GM19238 (cell line): ENCODE measurements around the gene AP2A2.
"Not testable (repeated sequence)": the region's sequence is repeated elsewhere in the genome, so short reads cannot be mapped to it uniquely, and the experiment has no call there.

Experiments
- DNase-seq: peaks from one replicate; pipeline ENCODE4 v3.0.0; 2011; ENCODE audit warnings: low spot score; ENCODE audit not compliant: insufficient read length

AP2A2 gene

DNA sequence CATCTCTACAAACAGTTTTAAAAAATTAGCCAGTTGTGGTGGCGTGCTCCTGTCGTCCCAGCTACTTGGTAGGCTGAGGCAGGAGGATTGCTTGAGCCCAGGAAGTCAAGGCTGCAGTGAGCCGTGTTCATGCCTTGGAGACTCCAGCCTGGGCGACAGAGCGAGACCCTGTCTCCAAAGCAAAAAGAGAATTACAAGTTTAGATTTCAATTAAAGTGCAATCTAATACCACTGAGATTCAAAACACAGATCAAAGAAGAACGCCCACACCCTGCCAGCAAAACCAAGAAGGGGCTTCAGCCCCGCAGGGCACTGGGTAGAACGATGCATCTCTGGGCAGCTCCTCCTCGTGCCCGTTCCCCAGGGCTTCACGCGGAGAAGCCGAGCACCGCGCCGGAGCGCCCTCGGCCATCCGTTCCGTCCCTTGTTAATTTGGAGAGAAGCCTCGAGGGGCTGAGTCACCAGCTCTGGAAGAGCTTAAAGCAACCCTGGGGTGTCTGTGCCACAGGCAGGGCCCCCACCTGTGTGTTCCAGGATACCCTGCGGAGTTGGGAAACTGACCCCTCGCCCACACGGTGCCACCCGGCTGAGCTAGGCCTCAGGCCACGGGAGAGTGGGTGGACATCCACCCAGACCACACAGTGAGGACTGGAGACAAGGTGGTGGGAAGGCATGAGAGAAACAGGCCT lies 47.0 kb downstream of the AP2A2 start:
- DNase-seq: no peak

DNA sequence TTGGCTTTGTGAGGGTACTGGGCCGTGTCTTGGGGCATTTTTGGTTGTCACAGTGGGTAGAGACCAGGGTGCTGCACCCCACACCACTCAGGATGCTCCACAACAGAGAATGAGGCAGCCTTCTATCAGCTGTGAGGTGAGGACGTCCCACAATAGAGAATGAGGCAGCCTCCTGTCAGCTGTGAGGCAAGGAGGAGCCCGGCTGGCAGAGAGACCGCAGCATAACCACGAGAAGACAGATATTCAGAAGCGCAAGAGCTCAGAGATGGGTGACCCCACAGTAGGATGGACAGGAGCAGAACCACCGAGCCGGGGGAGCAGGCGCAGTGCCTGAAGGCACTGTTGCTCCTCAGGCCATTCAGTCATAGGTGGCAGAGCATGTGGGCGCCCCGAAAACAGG lies 47.6 kb downstream of the AP2A2 start:
- no peak for DNase-seq

DNA sequence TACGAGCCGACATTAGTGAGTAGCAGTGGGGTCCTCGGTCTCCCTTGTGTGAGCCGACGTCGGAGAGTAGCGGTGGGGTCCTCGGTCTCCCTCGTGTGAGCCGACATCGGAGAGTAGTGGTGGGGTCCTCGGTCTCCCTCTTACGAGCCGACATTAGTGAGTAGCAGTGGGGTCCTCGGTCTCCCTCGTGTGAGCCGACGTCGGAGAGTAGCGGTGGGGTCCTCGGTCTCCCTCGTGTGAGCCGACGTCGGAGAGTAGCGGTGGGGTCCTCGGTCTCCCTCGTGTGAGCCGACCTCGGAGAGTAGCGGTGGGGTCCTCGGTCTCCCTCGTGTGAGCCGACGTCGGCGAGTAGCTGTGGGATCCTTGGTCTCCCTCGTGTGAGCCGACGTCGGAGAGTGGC lies 49.7 kb downstream of the AP2A2 start:
- not testable (repeated sequence) for DNase-seq

- DNase-seq: no peak
These were observed 50.2 kb downstream of the AP2A2 start for GRCh38 chr11:975827-976226.

GRCh38 chr11:976431-977160 lies 50.9 kb downstream of the AP2A2 start:
- DNase-seq: no peak

GRCh38 chr11:977830-978720 lies 52.4 kb downstream of the AP2A2 start:
- no peak for DNase-seq

DNA sequence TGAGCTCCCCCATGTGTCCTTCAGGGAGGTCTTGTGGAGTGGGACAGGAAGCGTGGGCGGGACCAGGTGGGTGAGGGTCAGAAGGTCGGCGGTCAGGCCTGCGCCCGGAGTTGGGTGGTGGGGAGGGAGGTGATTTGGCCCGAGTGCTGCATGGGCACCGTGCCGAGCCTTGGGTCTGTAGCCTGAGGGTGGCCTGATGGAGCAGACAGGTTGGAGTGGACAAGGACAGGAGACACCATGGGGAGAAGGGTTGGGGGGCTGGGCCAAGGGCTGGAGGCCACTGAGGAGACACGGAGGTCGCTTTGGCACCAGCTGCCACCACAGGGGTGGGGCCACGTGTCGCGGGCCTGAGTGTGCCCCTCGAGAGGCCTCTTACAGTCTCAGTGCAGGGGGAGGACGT lies 53.1 kb downstream of the AP2A2 start:
- no peak for DNase-seq

DNA sequence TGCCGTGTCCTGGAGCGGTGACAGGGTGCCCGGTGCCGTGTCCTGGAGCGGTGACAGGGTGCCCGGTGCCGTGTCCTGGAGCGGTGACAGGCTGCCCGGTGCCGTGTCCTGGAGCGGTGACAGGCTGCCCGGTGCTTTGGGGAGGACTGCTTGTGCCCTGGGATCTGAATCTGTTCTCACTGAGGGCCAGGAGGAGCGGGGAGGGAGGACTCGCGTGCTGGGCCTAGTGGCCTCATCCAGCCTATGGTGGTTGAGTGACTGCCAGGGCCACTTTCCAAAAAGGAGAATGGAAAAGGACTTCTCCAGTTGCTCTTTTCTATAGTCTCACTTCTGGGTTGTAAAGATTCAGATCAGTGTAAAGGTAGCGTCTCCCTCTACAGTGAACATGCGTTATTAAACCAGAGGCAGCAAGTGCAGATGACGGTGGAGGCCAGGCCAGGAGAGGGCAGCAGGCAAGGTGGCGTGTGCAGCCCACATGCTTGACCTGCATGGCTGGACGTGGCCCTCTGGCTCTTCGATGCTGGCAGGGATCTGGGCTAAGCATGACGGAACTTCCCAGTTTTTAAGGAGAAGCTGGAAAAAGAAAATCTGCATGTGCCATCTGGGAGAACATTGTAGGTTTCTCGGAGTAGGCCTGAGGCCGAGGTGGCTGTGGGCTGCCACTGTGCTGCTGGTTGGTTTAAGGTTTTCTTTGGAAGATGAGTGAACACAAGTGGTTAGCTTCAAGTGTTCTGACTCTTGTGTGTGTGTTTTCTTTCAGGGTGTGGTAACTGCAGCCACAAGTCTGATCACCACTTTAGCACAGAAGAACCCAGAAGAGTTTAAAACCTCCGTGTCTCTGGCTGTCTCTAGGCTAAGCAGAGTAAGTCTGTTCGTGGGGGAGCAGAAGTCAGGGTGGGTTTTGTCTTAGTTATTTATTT lies 55.0 kb downstream of the AP2A2 start:
- no peak for DNase-seq

DNA sequence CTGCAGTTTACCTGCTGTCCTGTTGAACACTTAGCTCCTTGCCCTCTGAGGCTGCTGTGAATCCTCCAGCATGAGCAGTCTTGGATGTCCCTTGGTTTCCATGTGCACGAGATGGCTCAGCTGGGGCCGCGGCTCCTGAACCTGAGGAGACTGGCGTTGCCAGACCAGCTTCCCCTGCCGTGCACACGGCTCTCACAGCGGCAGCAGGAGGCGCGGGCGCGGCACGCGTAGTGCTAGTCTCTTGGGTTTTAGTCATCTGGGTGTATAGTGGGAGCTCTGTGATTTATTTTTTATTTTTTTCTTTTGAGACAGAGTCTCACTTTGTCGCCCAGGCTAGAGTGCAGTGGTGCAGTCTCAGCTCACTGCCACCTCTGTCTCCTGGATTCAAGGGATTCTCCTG lies 56.1 kb downstream of the AP2A2 start:
- no peak for DNase-seq

DNA sequence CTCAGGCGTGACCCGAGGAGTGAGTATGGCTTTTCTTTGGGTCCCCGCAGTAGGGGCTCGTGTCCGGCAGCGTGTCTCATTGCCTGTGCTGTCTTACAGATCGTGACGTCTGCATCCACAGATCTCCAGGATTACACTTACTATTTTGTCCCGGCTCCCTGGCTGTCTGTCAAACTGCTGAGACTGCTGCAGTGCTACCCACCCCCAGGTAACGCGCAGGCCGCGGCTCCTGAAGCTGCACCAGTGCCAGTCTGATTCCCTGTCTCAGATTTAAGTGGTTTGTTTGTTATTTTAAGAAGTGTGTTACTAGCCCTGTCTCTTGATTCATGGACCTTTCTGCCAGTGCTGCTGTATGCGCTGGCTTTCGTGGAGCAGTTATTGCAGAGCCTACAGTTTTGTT lies 58.9 kb downstream of the AP2A2 start:
- no peak for DNase-seq

GRCh38 chr11:985406-985805 lies 59.7 kb downstream of the AP2A2 start:
- no peak for DNase-seq

DNA sequence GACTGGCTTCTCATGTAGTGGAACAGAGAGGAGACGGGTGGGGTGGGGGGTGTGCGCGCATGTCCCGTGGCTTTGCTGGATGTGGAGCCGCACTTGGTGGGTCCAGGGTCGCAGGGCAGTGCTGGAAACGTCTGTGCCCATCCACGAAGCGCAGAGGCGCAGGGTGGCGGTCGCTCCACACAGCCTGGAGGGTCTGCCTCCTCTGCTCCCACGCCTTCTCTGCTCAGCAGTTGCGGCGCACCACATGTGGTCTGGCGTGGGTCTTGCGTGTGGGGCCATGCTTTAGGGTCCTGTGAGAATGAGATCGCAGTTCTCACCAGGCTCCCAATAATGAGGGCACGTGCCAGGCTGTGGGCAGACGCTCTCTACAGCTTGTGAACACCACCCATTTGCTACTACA lies 60.2 kb downstream of the AP2A2 start:
- DNase-seq: no peak

GRCh38 chr11:986270-986951 lies 60.7 kb downstream of the AP2A2 start:
- DNase-seq: no peak

DNA sequence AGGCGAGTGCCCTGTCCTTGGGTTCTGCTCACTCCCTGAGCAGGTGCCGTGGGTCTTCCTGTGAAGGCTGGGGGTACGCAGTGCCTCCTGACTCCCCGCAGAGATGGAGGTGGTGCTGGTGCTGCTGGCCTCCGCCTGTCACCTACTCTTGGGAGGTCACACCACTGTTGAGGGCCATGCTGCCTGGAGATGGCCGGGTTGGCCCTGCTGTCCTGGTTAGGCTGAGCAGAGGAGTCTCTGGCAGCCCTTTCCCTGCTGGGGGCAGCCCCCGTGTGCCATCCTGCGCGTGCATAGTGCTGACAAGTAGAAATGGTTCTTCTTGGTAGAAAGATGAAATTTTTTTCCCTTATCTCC lies 61.3 kb downstream of the AP2A2 start:
- DNase-seq: no peak

GRCh38 chr11:987671-988070 lies 62.0 kb downstream of the AP2A2 start:
- no peak for DNase-seq

DNA sequence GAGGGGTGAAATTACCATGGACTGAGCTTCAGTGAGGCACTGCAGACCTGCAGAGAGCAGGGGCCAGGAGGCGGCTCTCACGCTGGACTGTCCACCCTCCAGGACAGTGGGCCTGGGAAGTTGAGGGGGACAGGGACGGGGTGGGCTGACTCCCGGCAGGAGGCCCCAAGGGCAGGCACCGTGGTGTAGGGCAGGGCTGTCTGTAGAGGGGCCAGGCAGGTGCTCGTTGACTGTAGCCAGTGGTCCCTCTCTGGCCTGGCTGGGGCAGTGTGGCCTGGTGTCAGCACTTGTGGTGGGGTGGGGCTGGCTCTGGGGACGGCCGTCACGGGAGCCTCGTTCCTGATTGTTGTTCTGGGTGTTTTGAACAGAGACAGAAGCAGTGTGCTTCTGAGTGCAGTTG lies 64.4 kb downstream of the AP2A2 start:
- DNase-seq: no peak

- DNase-seq: no peak
These were observed 65.4 kb downstream of the AP2A2 start for GRCh38 chr11:991034-991433.

- DNase-seq: no peak
These were observed 66.1 kb downstream of the AP2A2 start for GRCh38 chr11:991711-992307.

GRCh38 chr11:992577-992976 lies 66.9 kb downstream of the AP2A2 start:
- no peak for DNase-seq

DNA sequence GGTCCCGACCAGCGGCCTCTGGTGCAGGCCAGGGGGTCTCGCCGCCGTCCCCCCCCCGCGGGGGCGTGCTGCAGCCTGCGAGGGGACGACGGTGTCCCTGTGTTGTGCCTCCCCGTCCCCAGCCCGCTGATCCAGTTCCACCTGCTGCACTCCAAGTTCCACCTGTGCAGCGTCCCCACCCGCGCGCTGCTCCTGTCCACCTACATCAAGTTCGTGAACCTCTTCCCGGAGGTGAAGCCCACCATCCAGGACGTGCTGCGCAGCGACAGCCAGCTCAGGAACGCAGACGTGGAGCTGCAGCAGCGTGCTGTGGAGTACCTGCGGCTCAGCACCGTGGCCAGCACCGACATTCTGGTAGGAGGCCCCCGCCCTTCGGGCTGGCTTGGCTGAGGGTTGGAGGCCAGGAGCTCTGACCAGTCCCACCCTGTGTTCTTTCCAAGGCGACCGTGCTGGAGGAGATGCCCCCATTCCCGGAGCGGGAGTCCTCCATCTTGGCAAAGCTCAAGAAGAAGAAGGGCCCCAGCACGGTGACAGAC lies 68.0 kb downstream of the AP2A2 start:
- DNase-seq: no peak
